PC-9 (cell line): ENCODE measurements around the gene ZNF234.

Source experiments
- CTCF ChIP-seq: fragments of 200-600 bp; sonication (generic); conservative IDR thresholded peaks from 2 replicates; pipeline ENCODE4 v1.6.1; 2017; ENCODE audit warnings: mixed run types, antibody characterized with exemption, mild to moderate bottlenecking, moderate library complexity
- EZH2 ChIP-seq: fragments of 200-600 bp; sonication (generic); IDR thresholded peaks from 2 replicates; pipeline ENCODE4 v1.8.0; 2017; ENCODE audit warnings: antibody characterized with exemption, low read depth

GRCh38 chr19:44113138-44113783, 28.1 kb upstream of the ZNF234 start, which contains the start of gene ZNF225:
- TF ChIP-seq CTCF = no peak
- TF ChIP-seq EZH2 = no peak
